GM06990 (cell line): ENCODE data around the gene CENPU.

ENCODE experiments used
- DNase-seq: peaks from one replicate; pipeline ENCODE4 v3.0.0-alpha.2; 2011; ENCODE audit not compliant: insufficient read length; ENCODE audit errors: extremely low read depth
- H3K27me3 ChIP-seq: replicated peaks from 2 replicates; pipeline ENCODE4 v1.6.0; 2011; ENCODE audit warnings: low read length; ENCODE audit not compliant: control insufficient read depth, insufficient read depth
- H3K36me3 ChIP-seq: 2 replicates; pipeline ENCODE4 v1.5.1; 2011; ENCODE audit warnings: low read length; ENCODE audit not compliant: control insufficient read depth, insufficient read depth
- H3K4me3 ChIP-seq: replicated peaks from 2 replicates; pipeline ENCODE4 v1.5.1; 2011; ENCODE audit warnings: low read depth, mild to moderate bottlenecking, control low read depth, low read length
- CTCF ChIP-seq: IDR thresholded peaks from 2 replicates; pipeline ENCODE4 v1.5.1; 2011; ENCODE audit warnings: low read length, control low read depth, mild to moderate bottlenecking, inconsistent platforms; ENCODE audit not compliant: insufficient read depth, poor library complexity, severe bottlenecking

The CENPU gene

GRCh38 chr4:184766446-184766845, 32.5 kb upstream of the CENPU start:
- H3K36me3 ChIP-seq, result peaks cover 27% of the 10 kb centered on the region
- no peaks in the 10 kb centered on the region for H3K27me3 ChIP-seq
- H3K4me3 ChIP-seq, result no peak overlapping the region
- no peak for DNase-seq
- TF ChIP-seq CTCF, result no peak

- Histone ChIP-seq H3K4me3 (no peak overlapping the region), H3K36me3 (peaks cover 28% of the 10 kb centered on the region), H3K27me3 (no peaks in the 10 kb centered on the region)
- no peak for DNase-seq
- TF ChIP-seq CTCF, result no peak
Observed at GRCh38 chr4:184765473-184766340, 31.8 kb upstream of the CENPU start.

GRCh38 chr4:184764601-184765000, 30.7 kb upstream of the CENPU start:
- TF ChIP-seq CTCF, result no peak
- H3K27me3 ChIP-seq, result no peaks in the 10 kb centered on the region
- no peak overlapping the region for H3K4me3 ChIP-seq
- H3K36me3 ChIP-seq, result peaks cover 30% of the 10 kb centered on the region
- DNase-seq, result no peak

- no peak for TF ChIP-seq CTCF
- Histone ChIP-seq H3K36me3 (peaks cover 30% of the 10 kb centered on the region), H3K27me3 (no peaks in the 10 kb centered on the region), H3K4me3 (no peak overlapping the region)
- no peak for DNase-seq
Observed at GRCh38 chr4:184763150-184763780, 29.4 kb upstream of the CENPU start.

- no peak overlapping the region for H3K4me3 ChIP-seq
- DNase-seq, result no peak
- peaks cover 30% of the 10 kb centered on the region for H3K36me3 ChIP-seq
- H3K27me3 ChIP-seq, result no peaks in the 10 kb centered on the region
- no peak for TF ChIP-seq CTCF
Observed at GRCh38 chr4:184762100-184762499, 28.2 kb upstream of the CENPU start.
